OCI-LY7 (cell line): ENCODE results near the gene SUPT16H.

Experiments
- EZH2phosphoT487 ChIP-seq: fragments of 200-600 bp; sonication (generic); IDR thresholded peaks from 2 replicates; pipeline ENCODE4 v1.6.1; 2018; ENCODE audit warnings: low read depth, borderline replicate concordance, mild to moderate bottlenecking, mixed run types, antibody characterized with exemption, low read length, moderate library complexity, mixed read lengths
- TF ChIP-seq, protein P1 (sequence below): fragments of 200-600 bp; sonication (generic); conservative IDR thresholded peaks from 2 replicates; pipeline ENCODE4 v1.5.1; 2014; ENCODE audit warnings: mild to moderate bottlenecking, antibody characterized with exemption, low read length, moderate library complexity, mixed read lengths

DNA sequence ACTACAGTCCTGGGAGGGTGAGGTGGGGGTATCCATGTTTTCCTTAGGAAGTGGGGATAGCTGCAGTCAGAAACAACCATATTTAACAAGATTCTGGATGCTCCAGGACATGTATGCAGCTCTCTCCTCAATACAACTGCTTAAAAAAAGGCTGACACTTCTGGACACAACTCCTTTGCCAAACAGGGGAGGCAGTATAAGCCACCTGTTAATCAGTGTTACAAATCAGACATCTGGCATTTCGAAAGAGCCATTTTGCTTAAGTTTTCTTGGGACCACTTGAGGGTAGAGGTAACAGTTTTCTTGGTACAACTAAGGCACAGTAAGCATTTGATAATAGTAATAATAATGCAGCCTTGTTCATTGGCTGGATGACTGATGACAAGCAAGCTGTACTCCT is 56.8 kb downstream of the SUPT16H start:
- TF ChIP-seq, protein P1, sequence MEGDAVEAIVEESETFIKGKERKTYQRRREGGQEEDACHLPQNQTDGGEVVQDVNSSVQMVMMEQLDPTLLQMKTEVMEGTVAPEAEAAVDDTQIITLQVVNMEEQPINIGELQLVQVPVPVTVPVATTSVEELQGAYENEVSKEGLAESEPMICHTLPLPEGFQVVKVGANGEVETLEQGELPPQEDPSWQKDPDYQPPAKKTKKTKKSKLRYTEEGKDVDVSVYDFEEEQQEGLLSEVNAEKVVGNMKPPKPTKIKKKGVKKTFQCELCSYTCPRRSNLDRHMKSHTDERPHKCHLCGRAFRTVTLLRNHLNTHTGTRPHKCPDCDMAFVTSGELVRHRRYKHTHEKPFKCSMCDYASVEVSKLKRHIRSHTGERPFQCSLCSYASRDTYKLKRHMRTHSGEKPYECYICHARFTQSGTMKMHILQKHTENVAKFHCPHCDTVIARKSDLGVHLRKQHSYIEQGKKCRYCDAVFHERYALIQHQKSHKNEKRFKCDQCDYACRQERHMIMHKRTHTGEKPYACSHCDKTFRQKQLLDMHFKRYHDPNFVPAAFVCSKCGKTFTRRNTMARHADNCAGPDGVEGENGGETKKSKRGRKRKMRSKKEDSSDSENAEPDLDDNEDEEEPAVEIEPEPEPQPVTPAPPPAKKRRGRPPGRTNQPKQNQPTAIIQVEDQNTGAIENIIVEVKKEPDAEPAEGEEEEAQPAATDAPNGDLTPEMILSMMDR, result peak; percentile 50
- TF ChIP-seq EZH2phosphoT487, result no peak
